ENCODE measurements around the gene KAZN. TPM values are rescaled to one million over a fixed set of nuclear protein-coding genes. Genes with fewer than 3 reads are reported as not detected.

KAZN gene
- polyA plus RNA-seq, 1 donor (not counting 4 experiments of a cell fraction or from before 2014, with no cell fraction given) = 5.9 TPM

GRCh38 chr1:14937288-14937949 lies 338.9 kb downstream of the KAZN start:
- no peak overlapping the region for H3K9ac ChIP-seq (ENCODE audit: control insufficient read depth, extremely low read depth, insufficient read depth, low read length)

GRCh38 chr1:14939527-14940284 lies 341.2 kb downstream of the KAZN start:
- no peaks in the 10 kb centered on the region for H3K9me3 ChIP-seq (ENCODE audit: control insufficient read depth, low read depth, low read length)
- H3K9me1 ChIP-seq (ENCODE audit: control insufficient read depth, extremely low read depth, insufficient read depth, low read length) = peaks cover 2% of the 10 kb centered on the region
- DNase-seq (ENCODE audit: low read depth, low spot score) = no peak
- H3K36me3 ChIP-seq (ENCODE audit: control insufficient read depth in 2 of 2, extremely low read depth in 1 of 2, insufficient read depth in 2 of 2, low read length in 2 of 2) = peaks cover 0 to 2% of the 10 kb centered on the region in 2 experiments
- no peaks in the 10 kb centered on the region for H3K27me3 ChIP-seq (ENCODE audit: control insufficient read depth, extremely low read depth, insufficient read depth, low read length)
- dilution Hi-C loops (cut with MboI; ENCODE audit: extremely low pct_ligation_motif_present, low sequenced_read_pairs) = no loop called here
- H3K4me1 ChIP-seq (ENCODE audit: control insufficient read depth, extremely low read depth, insufficient read depth, low read length) = peaks cover 15% of the 10 kb centered on the region
- H3K27ac ChIP-seq (ENCODE audit: control insufficient read depth, insufficient read depth, low read length) = peak overlapping the region; percentile 75
- TF ChIP-seq, protein P1, sequence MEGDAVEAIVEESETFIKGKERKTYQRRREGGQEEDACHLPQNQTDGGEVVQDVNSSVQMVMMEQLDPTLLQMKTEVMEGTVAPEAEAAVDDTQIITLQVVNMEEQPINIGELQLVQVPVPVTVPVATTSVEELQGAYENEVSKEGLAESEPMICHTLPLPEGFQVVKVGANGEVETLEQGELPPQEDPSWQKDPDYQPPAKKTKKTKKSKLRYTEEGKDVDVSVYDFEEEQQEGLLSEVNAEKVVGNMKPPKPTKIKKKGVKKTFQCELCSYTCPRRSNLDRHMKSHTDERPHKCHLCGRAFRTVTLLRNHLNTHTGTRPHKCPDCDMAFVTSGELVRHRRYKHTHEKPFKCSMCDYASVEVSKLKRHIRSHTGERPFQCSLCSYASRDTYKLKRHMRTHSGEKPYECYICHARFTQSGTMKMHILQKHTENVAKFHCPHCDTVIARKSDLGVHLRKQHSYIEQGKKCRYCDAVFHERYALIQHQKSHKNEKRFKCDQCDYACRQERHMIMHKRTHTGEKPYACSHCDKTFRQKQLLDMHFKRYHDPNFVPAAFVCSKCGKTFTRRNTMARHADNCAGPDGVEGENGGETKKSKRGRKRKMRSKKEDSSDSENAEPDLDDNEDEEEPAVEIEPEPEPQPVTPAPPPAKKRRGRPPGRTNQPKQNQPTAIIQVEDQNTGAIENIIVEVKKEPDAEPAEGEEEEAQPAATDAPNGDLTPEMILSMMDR (optimal IDR thresholded peaks at IDR 0.05 in 1 of 3, IDR thresholded peaks at IDR 0.05 in 1 of 3, conservative IDR thresholded peaks at IDR 0.05 in 1 of 3; ENCODE audit: extremely low read depth in 1 of 3, insufficient read depth in 2 of 3, low read length in 3 of 3) = no peak
- TF ChIP-seq EZH2 (IDR thresholded peaks at IDR 0.05; ENCODE audit: low read length) = no peak
- H2AFZ ChIP-seq (ENCODE audit: control insufficient read depth, low read length) = peak overlapping the region; percentile 74
- H4K20me1 ChIP-seq (ENCODE audit: control insufficient read depth, extremely low read depth, insufficient read depth, low read length) = no peaks in the 10 kb centered on the region
- FAIRE-seq = peak; percentile 94
- H3K9ac ChIP-seq (ENCODE audit: control insufficient read depth, extremely low read depth, insufficient read depth, low read length) = peak overlapping the region; percentile 32
- H3K4me2 ChIP-seq (ENCODE audit: control insufficient read depth, extremely low read depth, insufficient read depth, low read depth, low read length) = peak overlapping the region; percentile 43
- no peak overlapping the region for H3K4me3 ChIP-seq (ENCODE audit: control insufficient read depth in 2 of 3, extremely low read depth in 1 of 3, insufficient read depth in 2 of 3, low read depth in 1 of 3, low read length in 3 of 3)
- H3K79me2 ChIP-seq (ENCODE audit: control insufficient read depth, insufficient read depth, low read length) = peaks cover 56% of the 10 kb centered on the region

More at GRCh38 chr1:14937288-14937949, 338.9 kb downstream of the KAZN start:
- Histone ChIP-seq H3K4me1 (ENCODE audit: control insufficient read depth, extremely low read depth, insufficient read depth, low read length) (peaks cover 13% of the 10 kb centered on the region), H4K20me1 (ENCODE audit: control insufficient read depth, extremely low read depth, insufficient read depth, low read length) (no peaks in the 10 kb centered on the region), H2AFZ (ENCODE audit: control insufficient read depth, low read length) (no peak overlapping the region), H3K9me1 (ENCODE audit: control insufficient read depth, extremely low read depth, insufficient read depth, low read length) (peaks cover 2% of the 10 kb centered on the region), H3K4me2 (ENCODE audit: control insufficient read depth, extremely low read depth, insufficient read depth, low read depth, low read length) (no peak overlapping the region), H3K27ac (ENCODE audit: control insufficient read depth, insufficient read depth, low read length) (no peak overlapping the region), H3K4me3 (ENCODE audit: control insufficient read depth in 2 of 3, extremely low read depth in 1 of 3, insufficient read depth in 2 of 3, low read depth in 1 of 3, low read length in 3 of 3) (no peak overlapping the region), H3K79me2 (ENCODE audit: control insufficient read depth, insufficient read depth, low read length) (peaks cover 65% of the 10 kb centered on the region), H3K9me3 (ENCODE audit: control insufficient read depth, low read depth, low read length) (no peaks in the 10 kb centered on the region), H3K36me3 (ENCODE audit: control insufficient read depth in 2 of 2, extremely low read depth in 1 of 2, insufficient read depth in 2 of 2, low read length in 2 of 2) (peaks cover 0 to 3% of the 10 kb centered on the region in 2 experiments), H3K27me3 (ENCODE audit: control insufficient read depth, extremely low read depth, insufficient read depth, low read length) (no peaks in the 10 kb centered on the region)
- no peak for DNase-seq (ENCODE audit: low read depth, low spot score)
- dilution Hi-C loops (cut with MboI; ENCODE audit: extremely low pct_ligation_motif_present, low sequenced_read_pairs) = no loop called here
- TF ChIP-seq, protein P1 (optimal IDR thresholded peaks at IDR 0.05 in 1 of 3, IDR thresholded peaks at IDR 0.05 in 1 of 3, conservative IDR thresholded peaks at IDR 0.05 in 1 of 3; ENCODE audit: extremely low read depth in 1 of 3, insufficient read depth in 2 of 3, low read length in 3 of 3) = no peak
- no peak for TF ChIP-seq EZH2 (IDR thresholded peaks at IDR 0.05; ENCODE audit: low read length)
- FAIRE-seq = no peak
